HepG2 (cell line): ENCODE measurements around the gene GGACT. TPM values are rescaled to one million over a fixed set of nuclear protein-coding genes. Genes with fewer than 3 reads are reported as not detected.
"Not testable (repeated sequence)": the region's sequence is repeated elsewhere in the genome, so short reads cannot be mapped to it uniquely, and the experiment has no call there.

Experiments used
- ATAC-seq: fragments of 200-7000 bp; cut with Tn5 transposase; 3 replicates; pipeline ENCODE4 v1.9.1; 2020; ENCODE audit warnings: mild to moderate bottlenecking, moderate library complexity
- BruUV-seq: library from RNA; stranded (reverse); fragments of 400-500 nt; replicated peaks from 2 replicates; lab custom pipeline; 2021; lab: Mats Ljungman, UMichigan
- CTCF ChIA-PET: fragments of 300-600 bp; formaldehyde crosslinking; extraction: SDS; loops from one replicate; lab custom pipeline; 2021; ENCODE audit warnings: low total read pairs, inconsistent platforms, low intra/inter-chr PET ratio; lab: Yijun Ruan, JAX
- POLR2A ChIA-PET: fragments of 350-600 bp; sonication (Branson Sonifier 250); formaldehyde crosslinking; loops from one replicate; lab custom pipeline; 2020; ENCODE audit warnings: antibody characterized with exemption, inconsistent platforms; lab: Yijun Ruan, JAX
- DNase-seq: peaks from one replicate; pipeline ENCODE4 v3.0.0-alpha.2; 2015; ENCODE audit warnings: low spot score
- FAIRE-seq: peaks from 3 replicates; lab custom pipeline; 2011; peaks lifted over from hg19 to GRCh38; lab: Jason Lieb, UNC
- H2AFZ ChIP-seq: one replicate; pipeline ENCODE4 v1.6.1; 2011; ENCODE audit warnings: low read length, inconsistent platforms
- H3K27ac ChIP-seq: fragments of 300-600 bp; 3 replicates; pipeline ENCODE4 v1.8.0; 2011; ENCODE audit warnings: mixed run types, mild to moderate bottlenecking, mixed read lengths, low read length, inconsistent platforms; ENCODE audit not compliant: insufficient read depth; ENCODE audit errors: extremely low read length
- H3K27me3 ChIP-seq, 2 experiments: fragments of 200-600 bp in 1 of 2; 2 replicates in 1 of 2; 3 replicates in 1 of 2; pipeline versions ENCODE4 v1.6.0 to v1.8.0; 2011; ENCODE audit warnings: low read length in 2 of 2, mild to moderate bottlenecking in 2 of 2, moderate library complexity in 2 of 2, inconsistent platforms in 1 of 2; ENCODE audit not compliant: insufficient read depth in 2 of 2, control insufficient read depth in 1 of 2
- H3K36me3 ChIP-seq, 2 experiments: fragments of 200-600 bp in 1 of 2; replicated peaks in 1 of 2; 2 replicates in 1 of 2; 3 replicates in 1 of 2; pipeline versions ENCODE4 v1.5.1 to v1.8.0; 2011; ENCODE audit warnings: low read length in 2 of 2, inconsistent platforms in 1 of 2; ENCODE audit not compliant: insufficient read depth in 2 of 2, control insufficient read depth in 1 of 2
- H3K4me1 ChIP-seq: 2 replicates; pipeline ENCODE4 v1.5.1; 2012; ENCODE audit warnings: low read length, inconsistent platforms; ENCODE audit not compliant: insufficient read depth
- H3K4me2 ChIP-seq: 2 replicates; pipeline ENCODE4 v1.6.0; 2011; ENCODE audit warnings: low read depth, low read length, inconsistent platforms
- H3K4me3 ChIP-seq, 3 experiments: fragments of 200-600 bp in 1 of 3; sonication (generic), shearing (Covaris generic) in 1 of 3; replicated peaks in 1 of 3; 2 replicates each; pipeline ENCODE4 v1.5.1; 2011 to 2016; ENCODE audit warnings: low read length in 3 of 3, inconsistent platforms in 2 of 3, low read depth in 2 of 3, mild to moderate bottlenecking in 2 of 3, control low read depth in 1 of 3, mixed read lengths in 1 of 3; ENCODE audit not compliant: insufficient read depth in 1 of 3
- H3K79me2 ChIP-seq: one replicate; pipeline ENCODE4 v1.6.1; 2011; ENCODE audit warnings: low read length, inconsistent platforms; ENCODE audit not compliant: insufficient read depth
- H3K9ac ChIP-seq: 2 replicates; pipeline ENCODE4 v1.6.0; 2011; ENCODE audit warnings: mild to moderate bottlenecking, low read depth, low read length, inconsistent platforms; ENCODE audit not compliant: insufficient read depth
- H3K9me3 ChIP-seq: 2 replicates; pipeline ENCODE4 v1.5.1; 2012; ENCODE audit warnings: mild to moderate bottlenecking, low read length
- H4K20me1 ChIP-seq: 2 replicates; pipeline ENCODE4 v1.6.0; 2011; ENCODE audit warnings: inconsistent platforms, mild to moderate bottlenecking, low read length, moderate library complexity; ENCODE audit not compliant: insufficient read depth
- KDM5A ChIP-seq: fragments of 200-600 bp; sonication (generic); IDR thresholded peaks from 2 replicates; pipeline ENCODE4 v1.7.0; 2018; ENCODE audit warnings: antibody characterized with exemption, mild to moderate bottlenecking, low read length, borderline replicate concordance
- MAFF ChIP-seq: IDR thresholded peaks from 2 replicates; pipeline ENCODE4 v1.6.1; 2011; ENCODE audit warnings: low read depth, low read length, improper control_type of control experiment
- ZBTB20 ChIP-seq: sonication (generic); formaldehyde crosslinking; IDR thresholded peaks from 2 replicates; pipeline ENCODE4 v1.8.1; 2023; ENCODE audit warnings: missing genetic modification reagents, low read depth, mild to moderate bottlenecking, borderline replicate concordance
- WGBS: methylation state at CpG from one replicate; pipeline ENCODE4 v1.1.6; 2017; ENCODE audit warnings: low lambda C conversion rate; 5-methylcytosine and 5-hydroxymethylcytosine counted together
- in situ Hi-C: cut with HindIII; loops from 2 replicates; pipeline ENCODE4 v1.10.0; 2017; ENCODE audit warnings: low pct_unique_long_range_greater_than_20kb; ENCODE audit not compliant: extremely low pct_ligation_motif_present
- intact Hi-C: fragments of 100-400 bp; cut with micrococcal nuclease; formaldehyde crosslinking; loops from one replicate; pipeline ENCODE4 v1.10.0; 2022; ENCODE audit not compliant: unreplicated experiment
- polyA plus RNA-seq, 8 experiments: library from polyadenylated mRNA; depleted of rRNA in 3 of 8; stranded (reverse) in 7 of 8; unstranded in 1 of 8; fragments of >200 nt; fragmentation: Illumina TruSeq in 4 of 8; extraction: Trizol in 4 of 8; gene quantifications; 2 replicates each; pipeline versions ENCODE4 v1.2.1 to v1.2.3, GENCODE V29; 2011 to 2016; ENCODE audit warnings: low read depth in 4 of 8, missing spikeins in 1 of 8, mixed read lengths in 1 of 8; ENCODE audit not compliant: insufficient read depth in 1 of 8
- total RNA-seq, 5 experiments: library from RNA; depleted of rRNA; stranded (reverse); fragments of >200 nt; fragmentation: Illumina TruSeq; extraction: Trizol; gene quantifications; 2 replicates each; pipeline ENCODE4 v1.2.3, GENCODE V29; 2016; ENCODE audit warnings: low read depth in 1 of 5

GGACT gene
- total and polyA plus RNA-seq, 2 of the 13 experiments (the other 11 are each of a cell fraction or from before 2014, with no cell fraction given) = 1.7 to 1.9 TPM

GRCh38 chr13:100619940-100620339, 31.4 kb upstream of the GGACT start:
- no peak; the same call in 2 of the 3 replicates for ATAC-seq
- H3K4me1 ChIP-seq = no peaks in the 10 kb centered on the region
- H3K9ac ChIP-seq = no peak overlapping the region
- no peaks in the 10 kb centered on the region for H4K20me1 ChIP-seq
- FAIRE-seq = no peak
- ChIA-PET CTCF (no interaction called here), POLR2A (no interaction called here)
- intact Hi-C loops = no loop called here
- no peak for DNase-seq
- no peak overlapping the region for H3K4me2 ChIP-seq
- 93% methylated on average over 2 of the region's 2 CpGs for WGBS
- H3K36me3 ChIP-seq = peaks cover 2 to 3% of the 10 kb centered on the region in 2 experiments; a peak in 2 of 5 replicates
- H3K79me2 ChIP-seq = no peaks in the 10 kb centered on the region
- no peak overlapping the region for H3K4me3 ChIP-seq
- TF ChIP-seq MAFF = no peak
- no peak for TF ChIP-seq ZBTB20 (CRISPR knock-in tag)
- TF ChIP-seq KDM5A = no peak
- TF ChIP-seq, all 625 proteins: peak for 0
- no peak overlapping the region for H2AFZ ChIP-seq
- H3K27me3 ChIP-seq = no peaks in the 10 kb centered on the region
- H3K9me3 ChIP-seq = no peaks in the 10 kb centered on the region
- BruUV-seq = no TSS peak
- no peak overlapping the region for H3K27ac ChIP-seq
- in situ Hi-C loops = no loop called here

- in situ Hi-C loops, H3K27me3 ChIP-seq, CTCF ChIA-PET, H3K4me1 ChIP-seq, H2AFZ ChIP-seq, H3K36me3 ChIP-seq, H3K27ac ChIP-seq, H3K79me2 ChIP-seq, FAIRE-seq, intact Hi-C loops, H3K4me3 ChIP-seq, H4K20me1 ChIP-seq, H3K9me3 ChIP-seq, ATAC-seq, H3K9ac ChIP-seq, H3K4me2 ChIP-seq, POLR2A ChIA-PET, DNase-seq, BruUV-seq: not testable (repeated sequence)
- 93% methylated on average over 7 of the region's 24 CpGs for WGBS
These were observed 30.3 kb upstream of the GGACT start for GRCh38 chr13:100618897-100619296.
